ENCODE measurements around the gene TRAPPC14. TPM values are rescaled to one million over a fixed set of nuclear protein-coding genes. Genes with fewer than 3 reads are reported as not detected.

Gene TRAPPC14
- total and polyA plus RNA-seq, 9 of the 15 experiments (the other 6 are each of a cell fraction or from before 2014, with no cell fraction given): 0.42 to 45.9 (median 18.2) TPM

DNA sequence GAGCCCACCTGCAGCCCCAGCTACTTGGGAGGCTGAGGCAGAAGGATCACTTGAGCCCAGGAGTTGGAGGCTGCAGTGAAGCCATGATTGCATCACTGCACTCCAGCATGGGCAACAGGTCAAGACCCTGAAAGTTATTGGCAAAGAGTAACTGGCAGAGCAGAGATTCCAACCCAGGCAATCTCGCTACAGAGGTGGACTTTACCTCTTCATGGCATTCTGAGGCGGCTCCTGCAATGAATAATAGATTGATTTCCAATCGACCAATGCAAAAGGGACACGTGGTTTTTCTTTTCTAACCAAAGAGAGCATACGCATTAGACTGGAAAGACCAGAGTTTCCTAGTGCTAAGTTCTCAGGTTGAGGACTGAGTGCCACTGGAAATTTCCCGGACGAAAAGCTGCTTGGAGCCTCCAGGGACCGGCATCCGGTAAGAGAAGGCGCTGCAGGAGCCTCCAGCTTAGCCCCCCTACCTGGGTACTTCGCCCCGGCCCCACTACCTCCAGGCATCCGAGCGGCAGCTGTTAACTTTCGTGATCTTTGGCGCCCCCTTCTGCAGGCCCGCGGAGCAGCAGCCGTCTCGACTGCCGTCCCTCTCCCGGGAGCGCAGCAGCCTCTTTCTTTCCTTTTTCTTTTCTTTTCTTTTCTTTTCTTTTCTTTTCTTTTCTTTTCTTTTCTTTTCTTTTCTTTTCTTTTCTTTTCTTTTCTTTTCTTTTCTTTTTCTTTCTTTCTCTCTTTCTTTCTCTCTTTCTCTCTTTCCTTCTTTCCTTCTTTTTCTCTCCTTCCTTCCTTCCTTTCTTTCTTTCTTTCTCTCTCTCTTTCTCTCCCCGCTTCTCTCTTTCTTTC is 27.7 kb downstream of the TRAPPC14 start (continued):
- TF ChIP-seq FOXK2 (conservative IDR thresholded peaks at IDR 0.05 in 1 of 2, IDR thresholded peaks at IDR 0.05 in 1 of 2; ENCODE audit: low read depth in 2 of 2): no peak; a peak in 1 of 4 replicates
- 0 out of 2 replicates have a peak, but pooled peaks have one; percentile 35 for TF ChIP-seq RB1 (IDR thresholded peaks at IDR 0.05; ENCODE audit: low read depth)
- TF ChIP-seq STAG1 (CRISPR knock-in tag; IDR thresholded peaks at IDR 0.05; ENCODE audit: borderline replicate concordance): peak; percentile 68; the same call in 1 of the 2 replicates
- no peak for TF ChIP-seq ZC3H4 (CRISPR knock-in tag; IDR thresholded peaks at IDR 0.05; ENCODE audit: borderline replicate concordance)
- TF ChIP-seq, protein P1, sequence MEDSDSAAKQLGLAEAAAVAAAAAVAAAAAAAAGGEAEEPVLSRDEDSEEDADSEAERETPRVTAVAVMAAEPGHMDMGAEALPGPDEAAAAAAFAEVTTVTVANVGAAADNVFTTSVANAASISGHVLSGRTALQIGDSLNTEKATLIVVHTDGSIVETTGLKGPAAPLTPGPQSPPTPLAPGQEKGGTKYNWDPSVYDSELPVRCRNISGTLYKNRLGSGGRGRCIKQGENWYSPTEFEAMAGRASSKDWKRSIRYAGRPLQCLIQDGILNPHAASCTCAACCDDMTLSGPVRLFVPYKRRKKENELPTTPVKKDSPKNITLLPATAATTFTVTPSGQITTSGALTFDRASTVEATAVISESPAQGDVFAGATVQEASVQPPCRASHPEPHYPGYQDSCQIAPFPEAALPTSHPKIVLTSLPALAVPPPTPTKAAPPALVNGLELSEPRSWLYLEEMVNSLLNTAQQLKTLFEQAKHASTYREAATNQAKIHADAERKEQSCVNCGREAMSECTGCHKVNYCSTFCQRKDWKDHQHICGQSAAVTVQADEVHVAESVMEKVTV (CRISPR knock-in tag; IDR thresholded peaks at IDR 0.05): peak; percentile 87
- TF ChIP-seq, protein P2, sequence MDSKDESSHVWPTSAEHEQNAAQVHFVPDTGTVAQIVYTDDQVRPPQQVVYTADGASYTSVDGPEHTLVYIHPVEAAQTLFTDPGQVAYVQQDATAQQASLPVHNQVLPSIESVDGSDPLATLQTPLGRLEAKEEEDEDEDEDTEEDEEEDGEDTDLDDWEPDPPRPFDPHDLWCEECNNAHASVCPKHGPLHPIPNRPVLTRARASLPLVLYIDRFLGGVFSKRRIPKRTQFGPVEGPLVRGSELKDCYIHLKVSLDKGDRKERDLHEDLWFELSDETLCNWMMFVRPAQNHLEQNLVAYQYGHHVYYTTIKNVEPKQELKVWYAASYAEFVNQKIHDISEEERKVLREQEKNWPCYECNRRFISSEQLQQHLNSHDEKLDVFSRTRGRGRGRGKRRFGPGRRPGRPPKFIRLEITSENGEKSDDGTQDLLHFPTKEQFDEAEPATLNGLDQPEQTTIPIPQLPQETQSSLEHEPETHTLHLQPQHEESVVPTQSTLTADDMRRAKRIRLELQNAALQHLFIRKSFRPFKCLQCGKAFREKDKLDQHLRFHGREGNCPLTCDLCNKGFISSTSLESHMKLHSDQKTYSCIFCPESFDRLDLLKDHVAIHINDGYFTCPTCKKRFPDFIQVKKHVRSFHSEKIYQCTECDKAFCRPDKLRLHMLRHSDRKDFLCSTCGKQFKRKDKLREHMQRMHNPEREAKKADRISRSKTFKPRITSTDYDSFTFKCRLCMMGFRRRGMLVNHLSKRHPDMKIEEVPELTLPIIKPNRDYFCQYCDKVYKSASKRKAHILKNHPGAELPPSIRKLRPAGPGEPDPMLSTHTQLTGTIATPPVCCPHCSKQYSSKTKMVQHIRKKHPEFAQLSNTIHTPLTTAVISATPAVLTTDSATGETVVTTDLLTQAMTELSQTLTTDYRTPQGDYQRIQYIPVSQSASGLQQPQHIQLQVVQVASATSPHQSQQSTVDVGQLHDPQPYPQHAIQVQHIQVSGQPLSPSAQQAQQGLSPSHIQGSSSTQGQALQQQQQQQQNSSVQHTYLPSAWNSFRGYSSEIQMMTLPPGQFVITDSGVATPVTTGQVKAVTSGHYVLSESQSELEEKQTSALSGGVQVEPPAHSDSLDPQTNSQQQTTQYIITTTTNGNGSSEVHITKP (IDR thresholded peaks at IDR 0.05; ENCODE audit: partially characterized antibody): peak; percentile 40
- no peak for TF ChIP-seq HNRNPL (IDR thresholded peaks at IDR 0.05; ENCODE audit: low read depth, low read length)
- no peak for TF ChIP-seq HOXB6 (CRISPR knock-in tag; IDR thresholded peaks at IDR 0.05; ENCODE audit: borderline replicate concordance)
- TF ChIP-seq, protein P3, sequence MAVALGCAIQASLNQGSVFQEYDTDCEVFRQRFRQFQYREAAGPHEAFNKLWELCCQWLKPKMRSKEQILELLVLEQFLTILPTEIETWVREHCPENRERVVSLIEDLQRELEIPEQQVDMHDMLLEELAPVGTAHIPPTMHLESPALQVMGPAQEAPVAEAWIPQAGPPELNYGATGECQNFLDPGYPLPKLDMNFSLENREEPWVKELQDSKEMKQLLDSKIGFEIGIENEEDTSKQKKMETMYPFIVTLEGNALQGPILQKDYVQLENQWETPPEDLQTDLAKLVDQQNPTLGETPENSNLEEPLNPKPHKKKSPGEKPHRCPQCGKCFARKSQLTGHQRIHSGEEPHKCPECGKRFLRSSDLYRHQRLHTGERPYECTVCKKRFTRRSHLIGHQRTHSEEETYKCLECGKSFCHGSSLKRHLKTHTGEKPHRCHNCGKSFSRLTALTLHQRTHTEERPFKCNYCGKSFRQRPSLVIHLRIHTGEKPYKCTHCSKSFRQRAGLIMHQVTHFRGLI (CRISPR knock-in tag; IDR thresholded peaks at IDR 0.05): 0 out of 2 replicates have a peak, but pooled peaks have one; percentile 14
- TF ChIP-seq, protein P4, sequence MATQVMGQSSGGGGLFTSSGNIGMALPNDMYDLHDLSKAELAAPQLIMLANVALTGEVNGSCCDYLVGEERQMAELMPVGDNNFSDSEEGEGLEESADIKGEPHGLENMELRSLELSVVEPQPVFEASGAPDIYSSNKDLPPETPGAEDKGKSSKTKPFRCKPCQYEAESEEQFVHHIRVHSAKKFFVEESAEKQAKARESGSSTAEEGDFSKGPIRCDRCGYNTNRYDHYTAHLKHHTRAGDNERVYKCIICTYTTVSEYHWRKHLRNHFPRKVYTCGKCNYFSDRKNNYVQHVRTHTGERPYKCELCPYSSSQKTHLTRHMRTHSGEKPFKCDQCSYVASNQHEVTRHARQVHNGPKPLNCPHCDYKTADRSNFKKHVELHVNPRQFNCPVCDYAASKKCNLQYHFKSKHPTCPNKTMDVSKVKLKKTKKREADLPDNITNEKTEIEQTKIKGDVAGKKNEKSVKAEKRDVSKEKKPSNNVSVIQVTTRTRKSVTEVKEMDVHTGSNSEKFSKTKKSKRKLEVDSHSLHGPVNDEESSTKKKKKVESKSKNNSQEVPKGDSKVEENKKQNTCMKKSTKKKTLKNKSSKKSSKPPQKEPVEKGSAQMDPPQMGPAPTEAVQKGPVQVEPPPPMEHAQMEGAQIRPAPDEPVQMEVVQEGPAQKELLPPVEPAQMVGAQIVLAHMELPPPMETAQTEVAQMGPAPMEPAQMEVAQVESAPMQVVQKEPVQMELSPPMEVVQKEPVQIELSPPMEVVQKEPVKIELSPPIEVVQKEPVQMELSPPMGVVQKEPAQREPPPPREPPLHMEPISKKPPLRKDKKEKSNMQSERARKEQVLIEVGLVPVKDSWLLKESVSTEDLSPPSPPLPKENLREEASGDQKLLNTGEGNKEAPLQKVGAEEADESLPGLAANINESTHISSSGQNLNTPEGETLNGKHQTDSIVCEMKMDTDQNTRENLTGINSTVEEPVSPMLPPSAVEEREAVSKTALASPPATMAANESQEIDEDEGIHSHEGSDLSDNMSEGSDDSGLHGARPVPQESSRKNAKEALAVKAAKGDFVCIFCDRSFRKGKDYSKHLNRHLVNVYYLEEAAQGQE (IDR thresholded peaks at IDR 0.05; ENCODE audit: borderline replicate concordance): peak; percentile 85
- TF ChIP-seq, protein P4 (CRISPR knock-in tag; IDR thresholded peaks at IDR 0.05; ENCODE audit: low read depth): no peak
